MCF 10A (cell line): ENCODE results near the gene CEP83. TPM values are rescaled to one million over a fixed set of nuclear protein-coding genes. Genes with fewer than 3 reads are reported as not detected.
A peak's percentile ranks its signal among the peaks of the same experiment; 100 is the strongest.
"Not testable (repeated sequence)": the region's sequence is repeated elsewhere in the genome, so short reads cannot be mapped to it uniquely, and the experiment has no call there.

Experiments used
- BruUV-seq: library from RNA; stranded (reverse); fragments of 400-500 nt; replicated peaks from 2 replicates; lab custom pipeline; 2021; lab: Mats Ljungman, UMichigan
- CTCF ChIA-PET: fragments of 300-600 bp; sonication (Branson Sonifier 250); formaldehyde crosslinking; extraction: SDS; loops from one replicate; lab custom pipeline; 2021; ENCODE audit warnings: antibody characterized with exemption, inconsistent platforms; lab: Yijun Ruan, JAX
- POLR2A ChIA-PET: fragments of 300-600, 350-650 bp; sonication (Branson Sonifier 250); formaldehyde crosslinking; extraction: SDS; loops from one replicate; lab custom pipeline; 2020; ENCODE audit warnings: antibody characterized with exemption, inconsistent platforms; lab: Yijun Ruan, JAX
- DNase-seq: peaks from one replicate; pipeline ENCODE4 v3.0.0-alpha.2; 2018; ENCODE audit not compliant: unreplicated experiment
- H3K27ac Mint-ChIP-seq: one replicate; pipeline ENCODE4 v1.8.0; 2022; ENCODE audit warnings: mild to moderate bottlenecking, low read depth, mixed read lengths; ENCODE audit not compliant: unreplicated experiment
- H3K27me3 Mint-ChIP-seq: one replicate; pipeline ENCODE4 v1.8.0; 2022; ENCODE audit warnings: mixed read lengths; ENCODE audit not compliant: insufficient read depth, unreplicated experiment
- H3K36me3 Mint-ChIP-seq: one replicate; pipeline ENCODE4 v1.8.0; 2022; ENCODE audit warnings: mild to moderate bottlenecking, moderate library complexity, mixed read lengths; ENCODE audit not compliant: insufficient read depth, unreplicated experiment
- H3K4me1 Mint-ChIP-seq: one replicate; pipeline ENCODE4 v1.8.0; 2022; ENCODE audit warnings: mixed read lengths; ENCODE audit not compliant: insufficient read depth, unreplicated experiment
- H3K4me3 Mint-ChIP-seq: one replicate; pipeline ENCODE4 v1.8.0; 2022; ENCODE audit warnings: mild to moderate bottlenecking, moderate library complexity, mixed read lengths; ENCODE audit not compliant: unreplicated experiment
- H3K9me3 Mint-ChIP-seq: one replicate; pipeline ENCODE4 v1.8.0; 2022; ENCODE audit warnings: mixed read lengths; ENCODE audit not compliant: unreplicated experiment
- CTCF ChIP-seq: fragments of 200-600 bp; IDR thresholded peaks from one replicate; pipeline ENCODE4 v1.8.0; 2022; ENCODE audit warnings: antibody characterized with exemption, mild to moderate bottlenecking; ENCODE audit not compliant: unreplicated experiment
- intact Hi-C: fragments of 100-400 bp; cut with micrococcal nuclease; formaldehyde crosslinking; loops from 2 replicates; pipeline ENCODE4 v1.14.1; 2022
- total RNA-seq: library from RNA; stranded (reverse); gene quantifications from 2 replicates; pipeline ENCODE4 v1.2.3, GENCODE V29; 2022

CEP83 gene
- total RNA-seq, 1 experiment from 2014 or later: 28.1 TPM

DNA sequence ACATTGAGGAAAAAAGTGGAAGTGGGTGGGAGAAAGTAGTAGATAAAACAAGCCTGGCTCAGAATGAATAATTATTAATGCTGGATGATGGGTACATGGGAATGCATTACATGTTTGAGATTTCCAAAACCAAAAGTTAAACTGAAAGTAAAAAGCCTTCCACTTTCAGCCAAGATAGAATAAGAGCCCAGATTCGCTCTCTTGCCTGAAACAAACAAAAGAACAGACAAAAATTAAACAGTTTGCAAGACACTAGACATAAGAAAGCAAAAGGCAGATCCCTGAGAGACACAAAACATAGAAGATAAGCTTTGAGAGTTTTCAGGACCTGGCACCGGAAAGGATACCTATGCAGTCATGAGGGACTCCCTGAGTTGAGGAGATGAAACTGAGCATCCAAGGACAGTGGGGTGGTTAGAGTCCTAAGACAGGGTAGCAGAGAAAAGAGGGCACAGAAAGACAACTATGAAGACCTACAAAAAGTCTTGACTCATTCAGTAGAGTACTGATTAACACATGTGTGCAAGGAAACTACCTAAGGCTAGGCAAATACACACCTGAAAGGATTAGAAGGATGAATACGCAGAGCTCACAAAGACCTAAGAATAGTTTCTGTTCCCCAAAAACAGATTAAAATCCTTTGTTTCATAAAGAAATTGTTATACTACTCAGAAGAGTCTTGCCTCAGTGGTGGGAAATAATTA is 54.1 kb downstream of the CEP83 start:
- H3K27me3 Mint-ChIP-seq: no peaks in the 10 kb centered on the region

DNA sequence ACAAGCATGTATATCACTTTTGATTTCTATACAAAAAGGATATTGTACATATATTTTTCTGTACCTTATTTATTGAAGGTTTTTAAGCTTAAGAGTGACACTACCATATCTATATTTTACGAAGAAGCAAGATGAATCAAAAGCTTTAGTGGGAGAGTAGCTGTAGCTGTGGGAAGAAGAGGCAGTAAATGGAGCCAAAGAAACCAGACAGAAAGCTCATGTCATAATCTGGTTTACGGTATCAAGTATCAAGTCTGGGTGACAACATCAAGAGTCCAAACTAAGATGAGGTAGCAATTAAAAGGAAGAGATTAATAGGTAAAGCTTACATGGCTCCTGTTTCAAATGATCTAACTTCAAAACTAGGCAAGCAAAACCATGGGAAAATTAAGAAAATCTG is 54.8 kb downstream of the CEP83 start:
- intact Hi-C loops: no loop called here

More for the DNA sequence above, 54.1 kb downstream of the CEP83 start:
- peaks cover 10% of the 10 kb centered on the region for H3K4me1 Mint-ChIP-seq
- no peak overlapping the region for H3K4me3 Mint-ChIP-seq
- intact Hi-C loops: no loop called here
- POLR2A ChIA-PET: interaction anchor here (0.6 to 1.9 kb wide), 3 partner anchors 12 to 714 kb away, joined by 3 to 4 read pairs (median 3); no protein-coding TSS in a partner anchor
- H3K9me3 Mint-ChIP-seq: no peaks in the 10 kb centered on the region
- no TSS peak for BruUV-seq
- H3K27ac Mint-ChIP-seq: peak overlapping the region; percentile 60
- H3K36me3 Mint-ChIP-seq: peaks cover 8% of the 10 kb centered on the region
- no peak for DNase-seq
- TF ChIP-seq CTCF: no peak
- CTCF ChIA-PET: interaction anchor here (0.6 kb wide), 3 partner anchors 232 to 1023 kb away, joined by 3 to 4 read pairs (median 3); no protein-coding TSS in a partner anchor

DNA sequence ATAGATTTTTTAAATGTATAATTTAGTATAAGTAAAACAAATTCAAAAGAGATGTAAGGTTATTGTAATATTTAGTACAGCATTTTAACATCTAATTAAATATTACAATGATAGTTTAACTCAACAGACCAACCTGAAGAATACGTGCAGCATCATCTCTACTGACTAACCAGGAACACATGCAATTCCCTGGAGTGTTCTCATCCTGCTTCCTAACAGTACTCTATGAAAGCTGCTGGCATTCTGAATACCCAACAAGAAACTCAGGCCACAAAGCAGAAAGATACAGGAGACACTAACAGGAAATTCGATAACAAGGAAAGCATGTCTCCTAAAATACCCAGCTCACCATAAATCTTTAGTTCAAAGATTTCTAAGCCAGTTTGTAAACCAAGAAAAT is 58.3 kb downstream of the CEP83 start:
- Mint-ChIP-seq H3K36me3 (peaks cover 14% of the 10 kb centered on the region), H3K27ac (no peak overlapping the region), H3K4me1 (peaks cover 10% of the 10 kb centered on the region), H3K9me3 (no peaks in the 10 kb centered on the region), H3K4me3 (no peak overlapping the region), H3K27me3 (no peaks in the 10 kb centered on the region)
- CTCF ChIA-PET: interaction anchor here (0.6 kb wide), 1 partner anchor 193 kb away, joined by 4 read pairs; no protein-coding TSS in a partner anchor
- BruUV-seq: no TSS peak
- POLR2A ChIA-PET: interaction anchor here (0.5 kb wide), 1 partner anchor 143 kb away, joined by 4 read pairs; no protein-coding TSS in a partner anchor
- intact Hi-C loops: no loop called here
- no peak for TF ChIP-seq CTCF
- no peak for DNase-seq

More for the DNA sequence above, 54.8 kb downstream of the CEP83 start:
- ChIA-PET CTCF (no interaction called here), POLR2A (interaction anchor here (0.6 to 1.9 kb wide), 4 partner anchors 12 to 713 kb away, joined by 3 to 4 read pairs (median 4); no protein-coding TSS in a partner anchor)
- Mint-ChIP-seq H3K9me3 (no peaks in the 10 kb centered on the region), H3K27me3 (no peaks in the 10 kb centered on the region), H3K4me3 (no peak overlapping the region), H3K27ac (peak overlapping the region; percentile 60), H3K36me3 (peaks cover 14% of the 10 kb centered on the region), H3K4me1 (peaks cover 10% of the 10 kb centered on the region)
- TF ChIP-seq CTCF: no peak
- DNase-seq: no peak
- no TSS peak for BruUV-seq

GRCh38 chr12:94398685-94399084 is 61.0 kb downstream of the CEP83 start:
- H3K4me1 Mint-ChIP-seq, H3K4me3 Mint-ChIP-seq, H3K9me3 Mint-ChIP-seq, POLR2A ChIA-PET, intact Hi-C loops, DNase-seq, BruUV-seq, H3K27ac Mint-ChIP-seq, CTCF ChIA-PET, H3K27me3 Mint-ChIP-seq: not testable (repeated sequence)
- peaks cover 20% of the 10 kb centered on the region for H3K36me3 Mint-ChIP-seq
